SK-N-MC (cell line): ENCODE measurements around the gene PPM1K.
"Not testable (repeated sequence)": the region's sequence is repeated elsewhere in the genome, so short reads cannot be mapped to it uniquely, and the experiment has no call there.

Experiments used
- DNase-seq: peaks from one replicate; pipeline ENCODE4 v3.0.0-alpha.2; 2011; ENCODE audit warnings: low read depth, low spot score
- H3K27ac ChIP-seq: fragments of 200-600 bp; sonication (generic); 2 replicates; pipeline ENCODE4 v1.5.1; 2016; ENCODE audit warnings: mixed run types
- H3K36me3 ChIP-seq: fragments of 200-600 bp; sonication (generic); 2 replicates; pipeline ENCODE4 v1.6.1; 2017; ENCODE audit warnings: antibody characterized with exemption, low read length, mixed read lengths; ENCODE audit not compliant: insufficient read depth
- H3K4me3 ChIP-seq: fragments of 200-600 bp; sonication (generic); 2 replicates; pipeline ENCODE4 v1.5.1; 2016
- H3K9ac ChIP-seq: fragments of 200-600 bp; sonication (generic); 2 replicates; pipeline ENCODE4 v1.8.0; 2017; ENCODE audit warnings: mixed run types, mixed read lengths; ENCODE audit not compliant: insufficient read length
- H3K9me3 ChIP-seq: fragments of 200-600 bp; sonication (generic); 2 replicates; pipeline ENCODE4 v1.6.1; 2017; ENCODE audit warnings: low read depth, mild to moderate bottlenecking, antibody characterized with exemption, low read length, moderate library complexity, mixed read lengths
- EZH2 ChIP-seq: fragments of 200-600 bp; sonication (generic); IDR thresholded peaks from one replicate; pipeline ENCODE4 v1.6.1; 2017; ENCODE audit warnings: antibody characterized with exemption
- FOXP2 ChIP-seq: optimal IDR thresholded peaks from 2 replicates; pipeline ENCODE3; 2011; ENCODE audit warnings: mild to moderate bottlenecking, moderate library complexity; ENCODE audit not compliant: insufficient read depth; ENCODE audit errors: extremely low read length, control extremely low read depth
- POLR2AphosphoS5 ChIP-seq: IDR thresholded peaks from 2 replicates; pipeline ENCODE4 v1.6.1; 2012; ENCODE audit warnings: mild to moderate bottlenecking, low read depth, low read length, borderline replicate concordance

PPM1K gene

GRCh38 chr4:88284439-88285234 lies at the start of gene PPM1K:
Gene PPM1K (minus strand): TSS chr4:88284561. CDS start chr4:88278583, 5,978 bp downstream.
- Histone ChIP-seq H3K4me3 (peak within 1 kb of the TSS; percentile 97), H3K27ac (peak within 1 kb of the TSS; percentile 49; the same call in 1 of the 2 replicates), H3K36me3 (no peaks in the 10 kb centered on the region), H3K9me3 (no peaks in the 10 kb centered on the region), H3K9ac (peak within 1 kb of the TSS; percentile 78)
- peak; percentile 80 for DNase-seq
- TF ChIP-seq FOXP2: peak; percentile 29
- no peak for TF ChIP-seq EZH2

GRCh38 chr4:88333741-88334405 lies 49.5 kb upstream of the PPM1K start:
- no peak overlapping the region for H3K27ac ChIP-seq
- H3K9ac ChIP-seq: no peak overlapping the region
- TF ChIP-seq EZH2: no peak
- TF ChIP-seq POLR2AphosphoS5: no peak
- TF ChIP-seq FOXP2: no peak

DNA sequence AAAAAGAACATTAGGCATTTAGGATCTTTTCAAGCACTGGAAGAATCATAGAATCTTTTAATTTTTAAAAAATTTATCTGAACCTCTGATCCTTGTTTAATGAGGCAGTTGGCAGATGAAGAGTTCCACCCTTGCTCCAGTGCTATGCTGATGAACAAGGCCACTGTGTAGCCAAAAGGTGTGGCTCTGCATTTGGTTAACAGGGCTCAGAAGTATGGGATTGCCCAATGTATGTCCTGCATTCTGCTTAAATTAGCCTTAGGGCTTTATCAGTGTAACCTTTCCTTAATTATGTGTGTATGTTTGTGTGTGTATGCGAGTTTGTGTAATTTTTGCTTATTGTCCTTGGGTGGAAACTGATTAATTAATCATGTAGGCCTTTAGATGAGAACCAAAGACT lies 43.3 kb upstream of the PPM1K start:
- H3K9me3 ChIP-seq: no peaks in the 10 kb centered on the region
- no peak for TF ChIP-seq EZH2
- no peak for TF ChIP-seq FOXP2
- TF ChIP-seq POLR2AphosphoS5: no peak

More at GRCh38 chr4:88333741-88334405, 49.5 kb upstream of the PPM1K start:
- DNase-seq: no peak
- Histone ChIP-seq H3K4me3 (no peak overlapping the region), H3K36me3 (no peaks in the 10 kb centered on the region), H3K9me3 (no peaks in the 10 kb centered on the region)

DNA sequence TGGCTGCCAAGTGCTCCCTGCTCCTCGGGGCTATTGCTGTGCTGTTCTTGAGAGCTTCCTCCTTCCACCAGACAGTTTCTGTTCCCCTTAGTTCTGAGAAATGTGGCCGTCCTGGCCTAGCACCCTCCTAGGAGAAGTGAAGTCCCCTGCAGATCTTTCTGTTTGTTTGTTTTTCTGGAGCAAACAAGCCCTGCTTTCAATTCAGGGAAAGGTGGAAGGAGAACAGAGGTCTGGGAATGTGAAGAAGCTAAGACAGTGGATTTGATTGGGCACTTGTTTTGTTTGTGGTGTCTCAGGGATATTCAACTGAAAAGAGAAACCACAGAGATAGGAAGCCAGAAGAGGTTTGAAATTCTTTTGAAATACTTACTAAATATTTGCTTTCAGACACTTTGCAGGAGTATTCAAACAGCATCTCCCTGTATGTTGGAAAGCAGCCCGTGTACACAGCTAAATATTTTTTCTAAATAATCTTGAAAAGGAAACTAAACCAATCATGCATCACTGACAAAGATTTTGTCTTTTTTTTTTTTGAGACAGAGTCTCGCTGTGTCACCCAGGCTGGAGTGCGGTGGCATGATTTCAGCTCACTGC lies 36.5 kb upstream of the PPM1K start:
- Histone ChIP-seq H3K36me3 (no peaks in the 10 kb centered on the region), H3K9me3 (no peaks in the 10 kb centered on the region), H3K9ac (no peak overlapping the region), H3K4me3 (no peak overlapping the region), H3K27ac (no peak overlapping the region)
- TF ChIP-seq POLR2AphosphoS5 (no peak), FOXP2 (no peak), EZH2 (no peak)
- DNase-seq: no peak

More for the DNA sequence above, 43.3 kb upstream of the PPM1K start:
- Histone ChIP-seq H3K36me3 (no peaks in the 10 kb centered on the region), H3K27ac (no peak overlapping the region), H3K9ac (no peak overlapping the region), H3K4me3 (no peak overlapping the region)
- DNase-seq: no peak

GRCh38 chr4:88320224-88320779 lies 35.9 kb upstream of the PPM1K start:
- no peak for TF ChIP-seq FOXP2
- TF ChIP-seq EZH2: no peak
- TF ChIP-seq POLR2AphosphoS5: no peak
- no peak overlapping the region for H3K27ac ChIP-seq
- DNase-seq: no peak
- no peak overlapping the region for H3K9ac ChIP-seq
- no peaks in the 10 kb centered on the region for H3K9me3 ChIP-seq
- H3K4me3 ChIP-seq: no peak overlapping the region
- H3K36me3 ChIP-seq: no peaks in the 10 kb centered on the region

DNA sequence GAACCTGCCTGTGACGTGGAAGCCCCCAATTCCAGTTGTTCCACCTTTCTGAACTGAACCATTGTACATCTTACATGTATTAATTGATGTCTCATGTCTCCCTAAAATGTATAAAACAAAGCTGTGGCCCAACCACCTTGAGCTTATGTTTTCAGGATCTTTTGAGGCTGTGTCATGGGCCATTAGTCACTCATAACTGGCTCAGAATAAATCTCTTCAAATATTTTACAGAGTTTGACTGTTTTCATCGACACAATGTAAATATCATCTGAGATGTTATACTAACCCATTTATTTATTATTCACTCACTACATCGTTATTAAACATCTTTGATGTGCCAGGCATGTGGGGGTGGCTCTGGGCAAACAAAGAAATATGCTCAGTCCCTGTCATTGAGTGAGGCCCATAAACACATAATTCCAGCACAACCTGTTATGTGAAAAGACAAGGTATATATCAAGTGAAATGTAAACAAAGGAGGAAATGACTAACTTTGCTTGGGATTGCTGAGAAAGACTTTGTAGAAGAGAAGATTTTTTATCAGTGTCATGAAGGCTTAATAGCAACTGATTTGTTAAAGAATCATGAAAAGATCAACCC lies 34.5 kb upstream of the PPM1K start:
- Histone ChIP-seq H3K4me3 (no peak overlapping the region), H3K27ac (no peak overlapping the region), H3K9ac (no peak overlapping the region), H3K9me3 (no peaks in the 10 kb centered on the region), H3K36me3 (no peaks in the 10 kb centered on the region)
- TF ChIP-seq FOXP2: no peak
- TF ChIP-seq POLR2AphosphoS5: no peak
- TF ChIP-seq EZH2: no peak
- DNase-seq: no peak

DNA sequence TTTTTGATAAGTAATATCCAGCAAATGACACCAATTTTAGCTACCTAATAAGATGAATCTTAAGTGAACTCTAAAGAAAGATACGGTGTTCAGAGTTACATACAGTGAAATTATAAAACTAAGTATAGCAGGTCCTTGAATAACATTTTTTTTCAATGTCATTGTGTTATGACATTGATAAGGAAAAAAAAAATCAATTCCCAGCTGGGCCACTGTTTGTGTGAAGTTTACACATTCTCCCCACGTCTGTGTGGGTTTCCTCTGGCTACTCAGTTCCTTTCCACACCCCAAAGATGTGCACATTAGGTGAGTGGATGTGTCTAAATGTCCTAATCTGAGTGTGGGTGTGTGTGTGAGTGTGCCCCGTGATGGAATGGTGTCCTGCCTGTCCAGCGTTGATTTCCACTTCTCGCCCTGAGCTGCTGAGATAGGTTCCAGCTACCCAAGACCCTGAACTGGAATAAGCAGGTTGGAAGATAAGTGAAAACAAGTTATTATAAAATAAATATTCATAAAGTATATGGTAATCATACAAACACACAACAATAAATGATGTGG lies 31.2 kb upstream of the PPM1K start:
- TF ChIP-seq POLR2AphosphoS5 (no peak), EZH2 (no peak), FOXP2 (no peak)
- Histone ChIP-seq H3K27ac (no peak overlapping the region), H3K9me3 (no peaks in the 10 kb centered on the region), H3K36me3 (no peaks in the 10 kb centered on the region), H3K9ac (no peak overlapping the region), H3K4me3 (no peak overlapping the region)
- DNase-seq: no peak

GRCh38 chr4:88313088-88313624 lies 28.8 kb upstream of the PPM1K start:
- H3K9ac ChIP-seq, H3K9me3 ChIP-seq, H3K27ac ChIP-seq, H3K4me3 ChIP-seq, H3K36me3 ChIP-seq, DNase-seq: not testable (repeated sequence)
